GM20431 (cell line): ENCODE data around the gene TBX4.

Experiments used
- in situ Hi-C: fragments of 300-500 bp; cut with MseI, MboI; formaldehyde crosslinking; loops from one replicate; pipeline ENCODE4 v1.15.0; 2020; ENCODE audit warnings: low sequenced_read_pairs; ENCODE audit not compliant: unreplicated experiment

The TBX4 gene

GRCh38 chr17:61452301-61453290, at the start of gene TBX4:
TSS of gene TBX4 (plus strand) at chr17:61452422. CDS start at chr17:61456491, 4,069 bp downstream.
- in situ Hi-C loops = no loop called here

DNA sequence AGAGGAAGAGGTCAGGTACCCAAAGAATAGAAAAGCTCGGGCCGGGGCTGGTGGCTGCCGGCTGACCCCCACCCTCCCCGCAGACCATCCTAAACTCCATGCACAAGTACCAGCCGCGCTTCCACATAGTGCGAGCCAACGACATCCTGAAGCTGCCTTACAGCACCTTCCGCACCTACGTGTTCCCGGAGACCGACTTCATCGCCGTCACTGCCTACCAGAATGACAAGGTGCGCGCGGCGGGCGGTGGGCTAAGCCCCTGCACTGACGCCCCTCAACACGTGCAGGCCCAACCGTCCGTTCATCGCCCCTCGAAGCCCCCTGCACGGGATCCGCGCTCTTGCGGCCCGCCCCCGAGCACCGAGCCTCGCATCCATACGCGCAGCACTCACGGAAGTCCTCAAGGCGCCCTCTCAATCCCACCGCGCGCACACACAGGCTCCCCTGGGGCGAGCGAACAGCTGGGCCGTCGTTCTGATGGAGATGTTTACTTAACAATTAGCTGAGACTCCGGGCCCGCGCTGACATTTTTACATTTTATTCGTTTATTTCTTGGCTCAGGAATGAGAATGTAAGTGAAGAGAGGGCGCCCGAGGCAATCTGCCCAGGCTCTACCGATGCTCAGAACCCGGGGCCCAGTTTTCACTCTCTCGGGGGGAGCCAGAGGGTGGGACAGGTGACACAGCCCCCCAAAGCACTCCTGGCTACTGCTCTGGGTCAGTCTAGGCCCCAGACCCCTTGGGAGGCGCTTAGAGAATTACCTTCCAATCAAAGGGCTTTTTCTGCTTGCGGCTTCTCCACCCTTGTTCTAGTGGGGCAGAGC, 49.0 kb upstream of the TBX4 start:
- in situ Hi-C loops = no loop called here

DNA sequence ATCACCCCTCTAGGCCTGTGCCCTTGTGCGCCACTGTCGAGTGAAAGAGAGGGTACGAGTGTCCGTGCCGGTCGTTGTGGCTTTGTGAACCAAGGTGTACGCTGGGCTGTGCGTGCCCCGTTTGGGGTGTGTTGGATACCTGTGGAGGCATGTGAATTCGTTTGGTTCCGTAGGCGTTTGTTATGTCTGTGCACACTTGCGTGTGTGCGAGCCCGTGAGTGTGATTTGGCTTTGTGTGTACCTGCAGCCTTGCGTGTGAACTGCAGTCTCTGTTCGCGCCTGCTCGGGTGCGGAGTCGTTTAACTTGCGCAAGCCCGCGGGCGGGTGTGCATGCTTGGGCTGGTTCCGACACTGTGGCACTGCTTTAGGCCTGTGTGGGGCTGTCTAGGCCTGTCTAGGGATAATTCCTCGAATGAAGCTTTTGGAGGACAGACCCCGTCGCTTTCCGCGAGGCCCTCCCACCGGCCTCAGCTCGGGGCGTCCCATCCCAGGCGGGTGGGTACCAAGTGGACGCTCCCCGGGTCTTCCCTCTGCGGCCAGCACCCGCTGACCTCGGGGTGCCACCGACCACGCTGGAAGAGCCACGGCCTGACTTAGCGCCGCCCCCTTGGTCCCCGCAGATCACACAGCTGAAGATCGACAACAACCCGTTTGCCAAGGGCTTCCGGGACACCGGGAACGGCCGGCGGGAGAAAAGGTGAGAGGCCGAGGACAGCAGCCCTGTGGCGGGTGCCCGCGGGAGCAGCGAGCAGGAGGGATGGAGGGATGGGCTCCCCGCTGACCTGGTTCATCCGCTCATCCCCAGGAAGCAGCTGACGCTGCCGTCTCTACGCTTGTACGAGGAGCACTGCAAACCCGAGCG, 48.2 kb upstream of the TBX4 start:
- in situ Hi-C loops = no loop called here

DNA sequence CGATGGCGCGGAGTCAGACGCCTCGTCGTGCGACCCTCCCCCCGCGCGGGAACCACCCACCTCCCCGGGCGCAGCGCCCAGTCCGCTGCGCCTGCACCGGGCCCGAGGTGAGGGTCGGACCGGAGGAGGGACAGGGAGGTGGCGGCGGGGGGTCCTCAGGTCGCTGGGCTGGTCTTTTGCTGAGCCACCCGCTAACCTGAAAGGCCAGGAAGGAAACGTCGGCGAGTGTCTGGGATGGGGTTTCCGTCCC, 47.6 kb upstream of the TBX4 start:
- in situ Hi-C loops = no loop called here

DNA sequence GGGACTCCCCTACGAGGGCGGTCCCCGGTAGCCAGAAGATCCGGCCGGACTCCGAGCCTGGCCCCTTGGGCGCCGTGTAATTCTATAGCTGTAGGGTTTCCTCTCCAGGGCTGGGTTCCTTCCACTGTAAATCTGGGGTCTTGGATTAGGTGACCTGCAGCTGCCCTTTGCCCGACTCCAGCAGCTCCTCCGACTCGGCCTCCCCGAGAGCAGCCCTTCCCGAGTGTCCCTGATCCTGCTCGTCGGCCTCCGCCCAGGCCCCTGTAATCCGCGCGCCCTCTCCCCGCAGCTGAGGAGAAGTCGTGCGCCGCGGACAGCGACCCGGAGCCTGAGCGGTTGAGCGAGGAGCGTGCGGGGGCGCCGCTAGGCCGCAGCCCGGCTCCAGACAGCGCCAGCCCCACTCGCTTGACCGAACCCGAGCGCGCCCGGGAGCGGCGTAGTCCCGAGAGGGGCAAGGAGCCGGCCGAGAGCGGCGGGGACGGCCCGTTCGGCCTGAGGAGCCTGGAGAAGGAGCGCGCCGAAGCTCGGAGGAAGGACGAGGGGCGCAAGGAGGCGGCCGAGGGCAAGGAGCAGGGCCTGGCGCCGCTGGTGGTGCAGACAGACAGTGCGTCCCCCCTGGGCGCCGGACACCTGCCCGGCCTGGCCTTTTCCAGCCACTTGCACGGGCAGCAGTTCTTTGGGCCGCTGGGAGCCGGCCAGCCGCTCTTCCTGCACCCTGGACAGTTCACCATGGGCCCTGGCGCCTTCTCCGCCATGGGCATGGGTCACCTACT, 47.1 kb upstream of the TBX4 start:
- in situ Hi-C loops = no loop called here

DNA sequence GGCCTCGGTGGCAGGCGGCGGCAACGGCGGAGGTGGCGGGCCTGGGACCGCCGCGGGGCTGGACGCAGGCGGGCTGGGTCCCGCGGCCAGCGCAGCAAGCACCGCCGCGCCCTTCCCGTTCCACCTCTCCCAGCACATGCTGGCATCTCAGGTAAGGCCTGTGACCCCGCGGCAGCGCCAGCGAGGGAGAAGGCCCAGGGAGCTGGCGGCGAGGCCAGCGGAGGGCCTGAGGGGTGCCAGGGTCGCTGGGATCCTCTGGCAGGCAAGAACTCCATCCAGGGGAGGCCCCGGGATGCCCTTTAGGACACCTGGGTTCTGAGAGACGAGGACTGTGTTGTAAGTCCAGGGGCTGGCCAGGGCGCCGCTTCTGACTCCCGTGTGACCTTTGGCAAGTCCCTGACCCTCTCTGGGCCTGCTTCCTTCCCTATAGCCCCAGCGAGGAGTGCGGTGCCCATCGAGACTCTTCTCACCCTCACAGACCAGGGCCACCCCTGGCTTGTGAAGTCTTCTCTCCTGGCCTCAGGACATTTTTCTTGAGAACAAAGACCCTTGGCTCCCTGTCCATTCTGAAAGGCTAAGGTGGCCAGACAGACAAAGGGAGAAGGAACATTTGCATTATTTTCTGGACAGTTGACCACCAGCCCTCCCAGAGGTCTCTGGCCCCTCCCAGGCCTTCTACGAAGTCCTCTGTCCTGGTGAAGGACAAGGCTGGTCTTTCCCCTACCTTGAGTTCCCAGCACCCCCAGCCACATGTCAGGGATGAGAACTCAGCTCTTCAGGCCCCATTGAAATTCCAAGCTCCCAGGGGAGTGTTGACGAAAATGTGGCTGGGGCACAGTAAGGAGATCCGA, 46.3 kb upstream of the TBX4 start:
- in situ Hi-C loops = no loop called here

- in situ Hi-C loops = no loop called here
Observed at GRCh38 chr17:61406537-61406845, 45.7 kb upstream of the TBX4 start.

GRCh38 chr17:61406971-61407911, 45.0 kb upstream of the TBX4 start:
- in situ Hi-C loops = no loop called here

GRCh38 chr17:61408151-61409041, 43.8 kb upstream of the TBX4 start:
- in situ Hi-C loops = no loop called here

GRCh38 chr17:61409301-61410112, 42.7 kb upstream of the TBX4 start:
- in situ Hi-C loops = no loop called here

GRCh38 chr17:61410141-61411010, 41.8 kb upstream of the TBX4 start:
- in situ Hi-C loops = no loop called here

DNA sequence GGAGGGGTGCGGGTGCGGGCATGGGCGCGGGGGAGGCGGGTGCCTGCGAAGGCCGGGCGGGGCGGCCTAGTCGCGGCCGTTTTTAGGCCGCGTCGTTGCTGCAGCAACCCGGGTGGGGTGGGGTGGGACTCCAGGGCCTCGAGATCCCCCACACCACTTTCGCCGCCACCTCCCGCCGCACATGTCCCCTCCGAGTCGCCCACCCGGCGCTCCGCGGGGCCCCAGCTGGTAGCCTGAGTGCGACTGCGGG, 41.3 kb upstream of the TBX4 start:
- in situ Hi-C loops = no loop called here

GRCh38 chr17:61411261-61412142, 40.7 kb upstream of the TBX4 start:
- in situ Hi-C loops = no loop called here

DNA sequence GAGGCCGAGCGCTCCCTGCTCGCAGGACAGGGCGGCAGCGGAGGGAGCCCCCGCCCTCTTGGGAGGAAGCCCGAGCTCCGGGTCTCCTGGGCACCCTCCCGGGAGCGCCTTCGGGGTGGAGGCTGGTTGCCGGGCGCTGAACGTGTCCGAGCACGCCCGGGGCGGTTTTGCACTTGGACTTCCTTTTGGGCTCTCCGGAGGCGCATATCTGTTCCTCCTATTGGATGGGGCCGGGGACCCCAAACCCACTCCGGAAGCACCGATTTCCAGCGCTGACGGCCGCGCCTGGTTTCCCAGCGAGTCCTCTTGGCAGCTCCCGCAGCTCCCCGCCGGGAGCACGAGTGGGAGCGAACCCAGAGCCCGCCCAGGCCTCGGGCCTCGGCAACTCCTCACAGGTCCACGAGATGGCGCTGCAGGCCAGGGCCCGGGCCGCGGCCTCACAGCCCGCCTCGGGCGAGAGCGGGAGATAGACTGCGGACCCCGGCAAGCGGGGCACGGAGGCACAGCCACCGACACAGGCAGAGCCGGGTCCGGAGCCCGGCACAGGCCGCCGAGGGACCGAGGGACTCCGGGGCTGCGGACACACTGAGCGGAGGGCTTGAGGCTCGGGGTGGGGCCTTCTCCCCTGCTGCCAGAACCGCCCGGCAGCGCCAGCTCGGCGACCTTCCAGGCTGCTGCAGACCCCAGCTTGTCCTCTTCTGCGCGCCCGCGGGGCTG, 39.9 kb upstream of the TBX4 start:
- in situ Hi-C loops = no loop called here
